ENCODE measurements around the gene MSI2. TPM values are rescaled to one million over a fixed set of nuclear protein-coding genes. Genes with fewer than 3 reads are reported as not detected.

Gene MSI2
- polyA plus RNA-seq, 4 donors: 85.9 to 104 (median 97.5) TPM

DNA sequence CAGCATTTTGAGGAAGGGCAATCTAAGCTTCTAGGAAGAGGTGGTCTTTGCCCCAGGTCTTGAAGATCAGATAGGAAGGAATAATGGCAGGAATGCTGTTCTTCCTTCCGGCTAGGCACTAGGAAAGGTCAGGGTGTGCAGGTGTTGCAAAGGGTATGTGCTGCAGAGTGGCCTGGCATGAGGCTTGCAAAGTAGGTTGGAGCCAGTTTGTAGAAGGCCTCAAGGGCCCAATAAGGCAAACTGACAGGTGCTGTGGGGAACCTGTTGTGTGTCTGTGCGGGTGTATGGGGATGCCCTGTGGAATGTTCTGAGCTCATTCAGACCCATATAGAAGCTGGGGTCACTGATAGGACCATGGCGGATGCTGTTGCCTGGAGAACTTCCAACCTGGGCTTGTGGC is 12.7 kb downstream of the MSI2 start:
- DNase-seq (ENCODE audit: low read depth in 4 of 4, low spot score in 2 of 4): no peak

GRCh38 chr17:57269598-57270255 is 13.4 kb downstream of the MSI2 start:
- DNase-seq (ENCODE audit: low read depth in 4 of 4, low spot score in 2 of 4): no peak

- DNase-seq (ENCODE audit: low read depth in 4 of 4, low spot score in 2 of 4): no peak
Measured at GRCh38 chr17:57270801-57271245, 14.5 kb downstream of the MSI2 start.

DNA sequence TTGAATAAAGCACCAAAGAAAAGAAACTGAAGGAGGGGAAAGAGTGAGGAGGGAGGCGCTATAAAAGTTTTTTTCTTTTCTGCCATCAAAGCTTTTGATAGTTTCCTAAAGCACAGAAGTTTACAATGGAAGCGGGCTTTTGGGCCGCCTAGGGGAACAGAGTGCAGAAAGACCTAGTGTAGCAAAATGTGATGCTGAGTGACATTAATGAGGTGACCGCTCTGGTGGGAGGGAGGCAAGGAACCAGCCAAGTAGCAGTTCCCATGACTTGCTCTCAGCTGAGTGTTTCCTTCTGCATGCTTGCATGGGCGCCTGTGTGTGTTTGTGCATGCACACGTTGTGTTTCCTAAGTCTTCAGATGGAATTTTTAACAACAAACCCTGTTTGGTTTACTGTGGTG is 15.5 kb downstream of the MSI2 start:
- no peak for DNase-seq (ENCODE audit: low read depth in 4 of 4, low spot score in 2 of 4)

- DNase-seq (ENCODE audit: low read depth in 4 of 4, low spot score in 2 of 4): no peak
Measured at GRCh38 chr17:57273490-57273889, 17.2 kb downstream of the MSI2 start.

- DNase-seq (ENCODE audit: low read depth in 4 of 4, low spot score in 2 of 4): no peak
Measured at GRCh38 chr17:57274162-57274561, 17.8 kb downstream of the MSI2 start.

DNA sequence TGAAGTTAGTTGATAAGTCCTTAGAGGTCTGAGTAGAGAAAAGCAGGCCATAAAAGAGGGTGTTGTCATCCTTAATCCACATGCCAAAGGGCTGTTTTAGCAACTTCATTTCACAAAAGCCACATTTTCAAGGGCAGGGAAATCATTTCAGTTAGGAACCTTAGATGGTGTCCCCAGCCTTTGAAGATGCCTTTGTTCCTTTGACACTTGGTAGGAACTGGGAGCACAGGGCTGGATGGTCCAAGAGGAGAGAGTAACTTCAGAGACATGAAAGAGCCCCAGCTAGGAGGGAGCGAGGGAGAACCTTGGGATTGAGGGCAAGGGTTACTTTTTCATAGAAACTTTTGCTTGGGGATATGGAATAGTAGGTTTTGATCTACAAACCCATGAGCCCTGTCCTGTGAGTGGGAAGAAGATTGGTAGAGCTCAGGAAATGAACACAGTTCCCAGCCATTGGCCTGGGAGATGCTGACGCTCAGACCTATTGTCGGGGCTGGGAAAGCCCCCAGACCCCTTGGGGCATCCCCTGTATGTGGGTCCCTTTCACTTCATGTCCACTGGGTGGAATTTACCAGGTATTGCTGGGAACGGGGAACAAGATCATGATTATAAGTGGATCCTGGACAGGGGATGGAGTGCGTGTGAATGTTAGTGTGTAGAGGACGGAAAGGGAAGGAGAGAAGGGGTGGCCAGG is 18.9 kb downstream of the MSI2 start:
- no peak for DNase-seq (ENCODE audit: low read depth in 4 of 4, low spot score in 2 of 4)

- no peak for DNase-seq (ENCODE audit: low read depth in 4 of 4, low spot score in 2 of 4)
Measured at GRCh38 chr17:57276621-57277020, 20.3 kb downstream of the MSI2 start.

GRCh38 chr17:57277923-57278604 is 21.7 kb downstream of the MSI2 start:
- no peak for DNase-seq (ENCODE audit: low read depth in 4 of 4, low spot score in 2 of 4)

DNA sequence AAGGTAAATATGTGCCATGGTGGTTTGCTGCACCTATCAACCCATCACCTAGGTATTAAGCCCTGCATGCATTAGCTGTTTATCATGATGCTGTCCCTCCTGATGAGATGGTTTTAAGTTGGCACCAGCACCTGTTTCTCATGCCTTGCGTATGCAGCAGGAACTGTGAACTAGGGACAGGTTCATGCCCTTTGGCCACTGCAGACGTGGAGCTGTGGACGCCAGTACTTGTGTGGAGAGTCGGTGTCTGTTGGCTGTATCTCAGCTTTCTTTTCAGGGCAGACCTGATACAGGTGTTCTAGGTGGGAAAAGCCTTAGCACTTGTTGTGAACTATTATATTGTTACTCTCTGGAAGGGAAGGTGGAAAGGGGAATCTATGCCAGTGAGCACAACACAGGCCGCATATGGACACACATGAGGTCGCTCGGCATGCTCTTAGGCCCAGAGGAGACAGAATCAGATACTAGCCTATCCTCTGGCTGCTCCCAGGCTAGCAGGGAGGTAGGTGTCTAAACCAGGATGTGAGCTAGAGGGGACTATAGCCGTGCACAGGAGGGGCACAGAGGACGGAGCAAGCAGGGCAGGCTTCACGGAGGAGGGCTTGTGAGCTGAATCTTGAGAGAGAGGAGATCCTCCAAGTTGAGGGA is 22.5 kb downstream of the MSI2 start:
- no peak for DNase-seq (ENCODE audit: low read depth in 4 of 4, low spot score in 2 of 4)

GRCh38 chr17:57279432-57279831 is 23.1 kb downstream of the MSI2 start:
- DNase-seq (ENCODE audit: low read depth in 4 of 4, low spot score in 2 of 4): no peak

- DNase-seq (ENCODE audit: low read depth in 4 of 4, low spot score in 2 of 4): no peak
Measured at GRCh38 chr17:57281887-57282286, 25.6 kb downstream of the MSI2 start.

DNA sequence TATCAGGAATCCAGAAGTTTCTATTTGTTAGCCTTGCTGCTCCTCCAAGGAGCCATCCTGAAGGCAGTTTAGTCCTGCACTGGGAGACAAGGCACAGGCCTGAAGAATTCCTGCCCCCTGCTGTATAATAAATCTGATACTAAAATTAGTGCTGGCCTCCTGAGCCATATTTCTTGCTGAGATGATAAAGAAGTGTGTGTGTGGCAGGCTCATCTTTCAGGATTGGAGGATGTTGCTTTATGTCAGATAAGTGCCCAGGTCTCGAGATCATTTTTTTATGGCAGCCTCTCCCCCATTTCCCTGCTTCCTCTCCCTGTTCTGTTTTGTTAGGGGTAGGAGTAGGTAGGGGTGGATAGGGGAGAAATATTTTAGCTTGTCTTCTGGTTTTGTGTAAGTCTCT is 26.0 kb downstream of the MSI2 start:
- no peak for DNase-seq (ENCODE audit: low read depth in 4 of 4, low spot score in 2 of 4)

DNA sequence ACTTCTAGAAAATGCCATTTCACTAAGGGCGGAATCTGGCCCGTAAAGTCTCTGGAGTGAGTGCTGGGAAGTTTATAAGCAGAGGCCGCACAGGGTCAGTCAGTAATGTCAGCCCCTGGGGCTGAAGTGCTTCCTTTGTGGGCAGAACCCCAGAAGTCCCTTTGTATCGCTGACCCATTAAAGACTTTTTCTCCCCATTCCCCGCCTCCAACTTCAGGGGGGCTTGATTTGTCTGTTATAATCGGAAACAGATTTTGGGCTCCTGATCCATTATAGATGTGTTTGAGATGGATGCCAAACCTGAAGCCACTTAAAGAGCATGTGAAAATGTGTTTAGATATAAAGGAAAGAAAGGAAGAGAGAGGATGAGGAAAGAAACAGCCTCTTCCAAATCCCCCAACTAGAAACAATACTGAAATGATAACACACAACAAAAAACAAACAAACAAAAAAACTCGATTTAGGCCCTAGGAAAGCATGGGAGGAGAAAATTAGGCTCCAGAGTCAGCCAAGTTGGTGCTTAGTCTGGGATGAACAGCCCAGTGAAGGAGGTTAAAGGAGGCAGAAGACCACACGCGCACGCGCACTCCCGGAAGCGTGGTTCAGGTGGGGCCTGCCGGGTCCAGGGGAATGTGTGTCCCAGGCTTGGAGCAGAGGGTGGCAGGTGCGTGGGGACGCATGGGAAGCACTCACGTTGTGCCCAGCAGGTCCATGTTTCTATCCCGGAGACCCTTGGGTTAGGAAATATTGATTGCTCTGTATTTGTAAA is 27.1 kb downstream of the MSI2 start:
- DNase-seq (ENCODE audit: low read depth in 4 of 4, low spot score in 2 of 4): no peak

DNA sequence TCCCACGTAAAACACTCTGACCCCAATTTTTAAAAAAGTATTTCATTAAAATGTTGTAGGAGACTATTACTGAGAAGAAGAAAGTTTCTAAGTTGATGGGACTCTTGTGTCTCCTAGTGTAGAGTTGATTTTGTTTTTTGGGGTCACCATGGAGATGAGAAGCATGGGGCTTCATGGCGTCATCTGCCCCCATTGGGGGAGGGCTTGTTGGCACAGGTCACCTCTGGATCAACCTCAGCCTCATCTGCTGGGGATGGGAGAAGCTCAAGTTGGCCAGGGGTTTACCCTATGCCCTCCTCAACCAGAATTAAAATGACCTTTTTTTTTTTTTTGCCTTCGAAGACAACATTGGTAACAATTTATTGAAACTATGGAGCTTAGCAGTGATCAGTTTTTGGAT is 28.3 kb downstream of the MSI2 start:
- no peak for DNase-seq (ENCODE audit: low read depth in 4 of 4, low spot score in 2 of 4)

GRCh38 chr17:57284984-57285646 is 28.8 kb downstream of the MSI2 start:
- DNase-seq (ENCODE audit: low read depth in 4 of 4, low spot score in 2 of 4): no peak

DNA sequence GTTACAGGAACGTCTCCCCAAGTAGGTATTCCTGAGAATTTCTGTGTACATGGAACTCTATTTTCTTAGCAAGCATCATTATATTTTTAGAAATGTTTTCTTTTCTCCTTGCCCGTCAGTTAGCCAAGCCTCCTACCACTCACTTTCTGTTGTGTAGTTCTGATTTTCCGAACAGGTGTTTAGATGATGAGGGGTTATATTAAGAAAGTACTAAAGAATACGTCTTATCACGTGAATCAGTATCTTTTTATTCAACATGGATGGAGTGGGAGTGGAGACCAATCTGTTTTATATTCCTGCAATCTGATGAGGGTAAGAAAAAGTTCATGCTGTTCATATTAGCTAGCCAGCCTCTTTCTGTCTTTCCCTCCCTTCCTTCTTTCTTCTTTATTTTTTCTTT is 29.4 kb downstream of the MSI2 start:
- DNase-seq (ENCODE audit: low read depth in 4 of 4, low spot score in 2 of 4): no peak

DNA sequence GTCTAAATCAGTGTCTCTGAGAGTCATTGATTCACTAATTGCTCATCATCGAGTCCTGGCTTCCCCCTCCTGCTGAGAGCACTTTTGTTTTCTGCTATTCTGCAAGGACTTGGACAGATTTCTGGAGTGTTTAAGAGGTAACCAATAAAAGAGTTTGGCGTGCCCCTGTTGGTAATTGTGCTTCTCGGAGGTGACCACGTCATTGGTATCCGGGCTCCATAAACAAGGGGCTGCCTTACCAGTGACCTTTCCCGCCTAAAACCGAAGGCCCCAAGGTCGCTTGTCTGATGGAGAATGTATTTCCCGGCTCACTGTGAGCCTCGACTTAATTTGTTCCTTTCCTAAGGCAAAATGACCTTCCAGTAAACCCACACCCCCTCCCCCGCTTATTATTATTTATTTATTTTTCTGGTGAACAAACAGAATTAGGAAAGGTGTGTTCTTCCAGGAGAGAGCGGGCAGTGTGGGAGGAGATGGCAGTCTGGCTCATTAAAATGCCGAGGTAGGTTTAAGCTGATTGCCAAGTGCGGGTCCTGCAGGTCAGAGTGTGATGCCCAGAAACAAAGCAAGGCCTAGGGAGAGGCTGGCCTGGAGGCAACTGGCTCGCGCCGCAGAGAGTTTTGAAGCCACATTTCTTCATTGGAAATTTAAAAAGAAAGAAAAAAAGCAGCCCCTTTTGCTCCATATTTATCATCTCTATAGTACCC is 30.2 kb downstream of the MSI2 start:
- DNase-seq (ENCODE audit: low read depth in 4 of 4, low spot score in 2 of 4): no peak

DNA sequence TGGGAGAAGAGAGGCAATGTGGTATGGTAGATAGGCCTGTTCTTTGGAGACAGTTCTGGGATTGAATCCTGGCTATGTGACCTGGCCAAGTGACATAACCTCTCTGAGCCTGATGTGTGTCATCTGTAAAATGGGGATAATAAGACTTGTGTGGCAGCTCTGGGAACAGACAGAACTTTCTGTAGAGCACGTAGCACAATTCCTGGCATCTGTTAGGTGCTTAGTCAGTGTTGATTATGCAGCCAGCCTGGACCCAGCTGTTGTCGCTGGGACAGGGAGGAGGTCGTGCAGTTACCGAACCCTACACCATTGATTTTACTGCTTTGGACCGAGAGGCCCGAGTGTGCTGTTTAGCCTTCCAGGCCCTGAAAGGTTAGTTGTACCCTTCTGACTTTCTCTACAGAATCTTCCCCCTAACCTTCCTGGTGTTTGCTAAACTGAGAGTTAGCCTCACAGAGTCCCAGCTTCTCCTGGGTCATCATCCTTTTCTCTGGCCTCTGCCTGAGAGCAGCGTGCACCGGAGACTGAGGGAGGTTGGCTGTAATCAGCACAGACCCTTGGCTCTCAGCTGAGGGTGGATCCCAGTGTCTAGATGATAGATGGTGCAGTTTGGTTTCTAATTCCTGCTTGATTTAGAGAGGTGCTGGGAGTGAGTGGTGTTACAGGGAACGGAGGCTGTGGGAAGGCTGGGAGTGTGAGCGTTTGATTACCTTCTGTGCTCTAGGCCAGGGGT is 31.9 kb downstream of the MSI2 start:
- no peak for DNase-seq (ENCODE audit: low read depth in 4 of 4, low spot score in 2 of 4)

Measured in left renal cortex interstitium (tissue), 4 donors.